Skeletal muscle cell (primary cell): ENCODE data around the gene SPECC1L.

Experiments used
- DNase-seq: peaks from one replicate; pipeline ENCODE4 v3.0.0-alpha.2; 2010; ENCODE audit warnings: low read depth
- H3K4me3 ChIP-seq: 2 replicates; pipeline ENCODE4 v1.5.1; 2011; ENCODE audit warnings: low read depth, mild to moderate bottlenecking, control low read depth, low read length, moderate library complexity

Gene SPECC1L

DNA sequence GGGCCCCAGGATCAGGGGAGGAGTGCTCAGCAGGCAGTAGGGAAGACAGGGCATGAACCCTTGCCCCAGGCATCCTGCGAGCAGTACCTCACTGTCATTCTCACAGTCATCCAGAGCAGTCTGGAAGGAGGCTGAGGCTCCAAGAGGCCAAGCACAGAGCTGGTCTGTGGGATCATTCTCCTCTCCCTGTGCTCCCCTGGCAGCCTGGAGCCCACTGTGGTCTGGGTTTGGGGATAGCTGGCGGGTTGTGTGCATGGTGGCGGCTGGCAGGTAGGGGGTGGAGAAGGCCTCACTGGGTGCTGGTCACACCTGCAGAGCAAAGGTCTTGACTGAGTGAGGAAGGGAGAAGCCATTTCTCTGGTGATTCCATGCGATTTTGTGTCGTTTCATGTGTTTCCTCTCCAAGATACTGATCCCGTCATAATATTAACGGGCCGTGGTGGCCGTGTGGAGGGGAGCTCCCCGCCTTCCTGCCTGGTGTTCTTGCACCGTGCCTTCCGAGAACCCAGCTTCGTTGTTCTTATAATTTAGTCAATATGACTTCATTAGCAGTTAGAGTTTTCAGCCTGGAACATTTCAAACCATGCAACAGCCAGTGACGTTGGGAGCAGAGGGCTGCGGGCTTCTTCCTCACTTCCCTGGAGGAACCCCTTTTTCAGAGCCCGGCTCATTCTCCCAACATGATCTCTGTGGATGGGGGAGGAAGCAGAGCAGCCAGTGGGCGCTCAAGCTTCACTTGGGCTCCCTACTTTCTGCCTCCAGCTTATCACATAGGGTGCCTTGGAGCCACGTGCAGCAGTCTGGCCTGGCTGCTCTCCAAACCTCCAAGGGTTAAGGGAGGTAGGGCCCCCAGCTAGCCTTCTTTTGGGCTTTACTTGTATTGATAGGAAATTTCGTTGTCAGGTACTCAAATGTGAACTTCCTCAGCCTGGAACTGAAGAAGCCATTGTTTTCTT is 136.0 kb downstream of the SPECC1L start:
- no peak for DNase-seq
- H3K4me3 ChIP-seq, result no peak overlapping the region

GRCh38 chr22:24407278-24407665 is 136.6 kb downstream of the SPECC1L start:
- DNase-seq, result no peak

DNA sequence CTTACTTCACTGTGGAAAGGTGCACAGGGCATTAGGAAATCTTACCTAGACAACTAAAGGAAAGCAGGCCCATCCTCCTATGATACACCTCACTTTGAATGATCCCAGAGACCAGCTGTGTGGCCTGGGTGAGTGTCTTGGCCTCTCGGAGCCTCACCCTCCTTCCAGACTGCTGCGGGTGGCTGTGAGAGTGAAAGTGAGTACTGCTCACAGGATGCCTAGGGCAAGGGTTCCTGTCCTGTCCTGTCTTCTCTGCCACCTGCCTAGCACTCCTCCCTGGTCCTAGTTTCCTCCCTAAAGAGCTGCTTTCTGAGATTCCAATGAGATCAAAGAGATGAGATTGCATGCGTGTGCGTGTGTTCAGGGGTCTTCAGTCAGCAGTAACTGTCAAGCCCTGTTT is 137.3 kb downstream of the SPECC1L start:
- no peak for DNase-seq
- no peak overlapping the region for H3K4me3 ChIP-seq

More at GRCh38 chr22:24407278-24407665, 136.6 kb downstream of the SPECC1L start:
- H3K4me3 ChIP-seq, result no peak overlapping the region

DNA sequence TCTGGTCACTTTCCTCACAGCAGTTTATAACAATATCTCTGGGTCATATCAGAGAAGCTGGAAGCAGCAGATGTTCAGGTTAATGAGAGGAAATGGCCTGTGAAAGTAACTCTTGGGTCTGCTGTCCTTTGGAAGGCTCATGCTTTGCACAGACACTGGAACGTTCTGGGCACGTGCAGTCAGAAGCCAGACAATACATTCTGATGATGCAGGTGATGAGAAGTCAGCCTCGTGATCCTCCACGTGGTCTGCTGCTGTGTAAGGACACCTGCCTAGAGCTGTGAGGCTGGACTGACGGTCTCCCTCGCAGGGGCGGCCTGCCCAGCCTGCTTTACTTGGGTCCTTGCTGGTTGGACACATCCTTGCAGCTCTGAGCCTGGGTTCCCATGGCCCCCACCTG is 138.0 kb downstream of the SPECC1L start:
- no peak for DNase-seq
- H3K4me3 ChIP-seq, result no peak overlapping the region

- no peak overlapping the region for H3K4me3 ChIP-seq
- DNase-seq, result no peak
These were observed 139.1 kb downstream of the SPECC1L start for GRCh38 chr22:24409707-24410106.

DNA sequence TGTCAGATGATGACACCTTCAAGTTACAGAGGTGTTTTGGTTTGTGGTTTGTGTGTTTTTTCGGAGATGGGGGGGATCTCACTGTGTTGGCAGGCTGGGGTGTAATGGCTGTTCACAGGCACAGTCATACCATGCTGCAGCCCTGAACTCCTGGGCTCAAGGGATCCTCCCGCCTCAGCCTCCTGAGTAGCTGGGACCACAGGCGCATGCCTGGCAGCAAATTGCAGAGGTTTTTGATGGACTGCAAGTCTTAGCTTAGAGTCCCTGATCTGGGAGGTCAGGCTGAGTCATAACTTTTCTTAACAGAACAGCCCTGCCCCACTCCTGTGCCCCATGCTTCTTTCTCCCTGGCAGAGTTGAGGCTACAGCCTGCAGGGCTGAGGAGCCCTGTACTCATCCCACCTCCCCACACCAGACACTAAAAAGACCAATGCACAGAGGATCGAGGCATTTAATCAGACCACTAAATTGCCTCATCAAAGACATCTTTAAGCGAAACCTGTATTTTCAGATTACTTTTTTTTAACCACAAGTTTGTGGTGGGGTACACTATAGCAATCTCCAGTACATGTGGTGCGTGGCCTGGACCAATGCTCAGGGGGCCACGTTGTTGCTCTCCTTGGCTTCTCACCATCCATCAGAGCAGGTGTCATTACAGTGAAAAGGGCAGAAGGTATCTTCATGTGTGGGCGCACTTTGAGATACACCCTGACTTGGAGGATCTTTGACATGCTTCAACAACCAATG is 139.7 kb downstream of the SPECC1L start:
- no peak for DNase-seq
- H3K4me3 ChIP-seq, result no peak overlapping the region

GRCh38 chr22:24411256-24412004 is 140.8 kb downstream of the SPECC1L start:
- H3K4me3 ChIP-seq, result no peak overlapping the region
- no peak for DNase-seq

DNA sequence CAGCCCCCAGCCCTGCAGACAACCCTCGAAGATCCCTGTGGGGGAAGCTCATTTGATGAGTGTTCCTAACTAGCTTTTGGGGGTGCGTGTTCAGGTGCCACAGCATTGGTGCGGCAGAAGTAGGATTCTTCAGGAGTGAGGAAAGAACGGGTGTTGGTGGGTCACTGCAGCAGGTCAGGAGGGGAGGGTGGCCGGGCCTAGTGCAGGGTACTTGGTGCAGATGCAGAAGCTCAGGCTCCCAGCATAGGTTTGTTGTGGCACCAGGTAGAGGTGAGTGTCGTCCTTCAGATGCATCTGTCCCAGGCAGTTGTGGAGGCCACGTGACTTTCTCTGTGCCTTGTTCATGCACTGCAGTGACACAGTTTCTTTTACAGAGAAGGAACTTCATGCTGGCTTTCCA is 141.6 kb downstream of the SPECC1L start:
- DNase-seq, result no peak
- H3K4me3 ChIP-seq, result no peak overlapping the region

DNA sequence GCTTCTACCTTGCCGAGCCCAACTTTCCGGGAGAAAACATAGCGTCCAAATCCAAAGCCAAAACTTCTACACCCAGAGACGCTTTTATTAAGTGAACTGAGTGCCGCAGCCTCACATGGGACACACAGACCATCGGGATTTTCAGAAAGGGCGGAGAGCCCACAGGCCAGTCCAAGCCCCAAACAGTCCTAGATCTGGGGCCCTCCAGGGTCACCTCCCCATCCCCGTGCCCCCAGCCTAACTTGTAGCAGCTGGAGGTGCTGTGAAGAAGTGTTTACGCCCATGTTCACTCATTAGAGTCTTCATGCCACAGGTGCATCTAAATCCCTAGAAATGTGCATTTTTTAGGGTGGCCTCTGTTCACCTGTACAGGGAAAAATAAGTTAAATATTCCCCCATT is 142.6 kb downstream of the SPECC1L start:
- no peak for DNase-seq
- H3K4me3 ChIP-seq, result no peak overlapping the region

- H3K4me3 ChIP-seq, result no peak overlapping the region
- DNase-seq, result no peak
These were observed 143.2 kb downstream of the SPECC1L start for GRCh38 chr22:24413736-24414385.

DNA sequence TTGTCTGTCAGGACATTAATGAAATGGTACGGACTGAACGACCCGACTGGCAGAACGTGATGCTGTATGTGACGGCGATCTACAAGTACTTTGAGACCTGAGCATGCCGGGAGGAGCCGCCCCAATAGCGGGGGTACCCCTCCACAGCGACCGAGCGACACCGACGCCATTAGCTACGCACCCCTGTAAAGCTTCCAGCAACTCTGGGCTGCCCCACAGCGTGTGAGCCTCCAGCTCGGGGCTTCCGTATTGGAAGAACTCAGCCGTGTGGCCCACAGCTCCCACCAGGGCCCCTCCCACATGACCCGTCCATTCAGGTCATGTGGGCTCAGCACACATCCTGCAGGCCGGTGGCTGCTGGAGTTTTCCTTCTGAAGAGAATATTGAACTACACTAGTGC is 143.9 kb downstream of the SPECC1L start:
- DNase-seq, result no peak
- no peak overlapping the region for H3K4me3 ChIP-seq

- DNase-seq, result no peak
- no peak overlapping the region for H3K4me3 ChIP-seq
These were observed 144.6 kb downstream of the SPECC1L start for GRCh38 chr22:24414984-24415945.

GRCh38 chr22:24416095-24416494 is 145.5 kb downstream of the SPECC1L start:
- H3K4me3 ChIP-seq, result no peak overlapping the region
- no peak for DNase-seq

GRCh38 chr22:24416611-24417010 is 146.0 kb downstream of the SPECC1L start:
- DNase-seq, result no peak
- H3K4me3 ChIP-seq, result no peak overlapping the region

GRCh38 chr22:24417200-24417599 is 146.6 kb downstream of the SPECC1L start:
- no peak overlapping the region for H3K4me3 ChIP-seq
- DNase-seq, result no peak

DNA sequence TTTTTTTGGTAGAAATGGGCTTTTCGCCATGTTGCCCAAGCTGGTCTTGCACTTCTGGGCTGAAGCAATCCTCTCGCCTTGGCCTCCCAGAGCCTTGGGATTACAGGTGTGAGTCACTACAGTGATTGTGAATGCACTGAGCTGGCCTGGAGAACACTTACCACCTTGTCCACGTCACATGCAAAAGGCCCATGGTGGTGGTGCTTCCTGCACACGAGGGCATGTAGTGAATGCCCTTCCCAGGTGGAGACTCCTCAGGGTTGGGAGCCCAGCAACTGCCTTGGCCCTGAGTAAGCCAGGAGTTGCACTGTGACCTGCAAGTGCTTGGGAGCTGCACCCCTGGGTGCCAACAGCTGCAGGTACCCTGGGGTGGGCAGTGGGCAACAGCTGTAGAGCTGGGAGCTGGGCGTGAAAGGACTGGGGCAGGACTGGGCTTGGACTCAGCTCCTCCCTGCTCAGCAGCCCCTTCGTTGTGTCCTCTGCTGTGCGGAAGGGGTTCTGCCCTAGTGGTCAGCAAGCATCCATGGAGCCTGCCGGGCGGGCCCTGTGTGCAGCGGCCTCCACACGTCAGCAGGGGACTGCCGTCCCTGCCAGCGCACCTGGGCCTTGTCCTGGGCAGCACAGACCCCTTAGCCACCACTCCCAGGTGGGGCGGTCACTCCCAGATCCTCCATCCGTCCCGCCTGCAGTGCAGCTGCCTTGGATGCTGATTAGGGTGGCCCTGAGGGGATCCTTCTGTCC is 147.4 kb downstream of the SPECC1L start:
- DNase-seq, result no peak

GRCh38 chr22:24418786-24419474 is 148.3 kb downstream of the SPECC1L start:
- DNase-seq, result no peak

More for the DNA sequence above, 147.4 kb downstream of the SPECC1L start:
- no peak overlapping the region for H3K4me3 ChIP-seq

More at GRCh38 chr22:24418786-24419474, 148.3 kb downstream of the SPECC1L start:
- no peak overlapping the region for H3K4me3 ChIP-seq
